Adrenal gland (tissue), 5 donors: ENCODE data around the gene KHK.

Experiments
- CTCF ChIP-seq, 6 experiments: fragments of 450-650 bp in 4 of 6; fragments of 200-600 bp in 2 of 6; sonication (generic) in 1 of 6; IDR thresholded peaks; 1 replicate in 5 of 6; 2 replicates in 1 of 6; pipeline versions ENCODE4 v1.5.1 to v1.8.0; 2016 to 2021; ENCODE audit warnings: antibody characterized with exemption in 6 of 6, mild to moderate bottlenecking in 2 of 6, moderate library complexity in 1 of 6
- POLR2A ChIP-seq, 2 donors: fragments of 450-650 bp; IDR thresholded peaks; one replicate each; pipeline ENCODE4 v1.6.1; 2017; ENCODE audit warnings: antibody characterized with exemption in 2 of 2, mild to moderate bottlenecking in 2 of 2, moderate library complexity in 1 of 2
- donor health status: DM: no; HTN: no; CAD: no.

DNA sequence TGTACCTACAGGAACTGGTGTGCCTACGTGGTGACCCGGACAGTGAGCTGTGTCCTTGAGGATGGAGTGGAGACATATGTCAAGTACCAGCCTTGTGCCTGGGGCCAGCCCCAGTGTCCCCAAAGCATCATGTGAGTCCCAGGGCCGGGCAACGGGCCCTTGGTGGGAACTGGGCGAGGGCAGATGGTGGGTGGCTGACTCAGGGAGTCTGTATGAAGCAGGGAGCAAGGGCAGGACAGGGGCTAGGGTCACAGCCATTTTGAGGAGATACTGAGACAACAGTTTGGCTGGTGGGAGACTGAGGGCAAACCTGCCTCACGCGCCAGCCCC, 6.5 kb upstream of the KHK start:
- TF ChIP-seq CTCF (IDR thresholded peaks at IDR 0.05) (no peak), POLR2A (IDR thresholded peaks at IDR 0.05) (no peak)
